Neural progenitor cell (in vitro differentiated cells): ENCODE measurements around the gene ARL15. TPM values are rescaled to one million over a fixed set of nuclear protein-coding genes. Genes with fewer than 3 reads are reported as not detected.

Source experiments
- DNase-seq: peaks from one replicate; pipeline ENCODE4 v3.0.0-alpha.2; 2016; ENCODE audit warnings: low spot score
- H2AFZ ChIP-seq: fragments of 200-600 bp; sonication (generic); replicated peaks from 2 replicates; pipeline ENCODE4 v1.6.1; 2016; ENCODE audit warnings: antibody characterized with exemption
- H3F3A ChIP-seq: fragments of 200-600 bp; sonication (generic); 2 replicates; pipeline ENCODE4 v1.6.1; 2016; ENCODE audit warnings: antibody characterized with exemption, low read depth
- H3K27ac ChIP-seq: fragments of 200-600 bp; sonication (generic); 2 replicates; pipeline ENCODE4 v1.5.1; 2016; ENCODE audit warnings: mild to moderate bottlenecking
- H3K27me3 ChIP-seq: fragments of 200-600 bp; sonication (generic); 2 replicates; pipeline ENCODE4 v1.6.1; 2016; ENCODE audit warnings: mild to moderate bottlenecking, moderate library complexity
- H3K36me3 ChIP-seq: fragments of 200-600 bp; sonication (generic); 2 replicates; pipeline ENCODE4 v1.5.1; 2016
- H3K4me1 ChIP-seq: fragments of 200-600 bp; sonication (generic); 2 replicates; pipeline ENCODE4 v1.6.1; 2016; ENCODE audit warnings: mixed run types
- H3K4me2 ChIP-seq: fragments of 200-600 bp; sonication (generic); 2 replicates; pipeline ENCODE4 v1.6.1; 2016
- H3K4me3 ChIP-seq: fragments of 200-600 bp; sonication (generic); 2 replicates; pipeline ENCODE4 v1.5.1; 2016
- H3K79me2 ChIP-seq: fragments of 200-600 bp; sonication (generic); 2 replicates; pipeline ENCODE4 v1.6.1; 2016; ENCODE audit warnings: low read depth
- H3K9ac ChIP-seq: fragments of 200-600 bp; sonication (generic); 2 replicates; pipeline ENCODE4 v1.6.1; 2016
- H3K9me3 ChIP-seq: fragments of 200-600 bp; sonication (generic); 2 replicates; pipeline ENCODE4 v1.5.1; 2016; ENCODE audit warnings: low read depth
- H4K20me1 ChIP-seq: fragments of 200-600 bp; sonication (generic); 2 replicates; pipeline ENCODE4 v1.6.1; 2016; ENCODE audit warnings: low read depth
- H3K27ac Mint-ChIP-seq: 3 replicates; pipeline ENCODE4 v1.8.0; 2021; ENCODE audit warnings: mixed read lengths
- H3K27me3 Mint-ChIP-seq: 2 replicates; pipeline ENCODE4 v1.8.0; 2022; ENCODE audit warnings: low read depth, mild to moderate bottlenecking, inconsistent platforms, moderate library complexity, mixed read lengths; ENCODE audit not compliant: insufficient read depth
- H3K36me3 Mint-ChIP-seq: 3 replicates; pipeline ENCODE4 v1.8.0; 2021; ENCODE audit warnings: mixed read lengths
- H3K4me1 Mint-ChIP-seq: 3 replicates; pipeline ENCODE4 v1.8.0; 2021; ENCODE audit warnings: mixed read lengths
- H3K4me3 Mint-ChIP-seq: 3 replicates; pipeline ENCODE4 v1.8.0; 2021; ENCODE audit warnings: mild to moderate bottlenecking, moderate library complexity, mixed read lengths
- H3K9me3 Mint-ChIP-seq: 3 replicates; pipeline ENCODE4 v1.8.0; 2020; ENCODE audit warnings: mixed read lengths
- EZH2 ChIP-seq: fragments of 200-600 bp; sonication (generic); IDR thresholded peaks from 2 replicates; pipeline ENCODE4 v1.6.1; 2017; ENCODE audit warnings: antibody characterized with exemption, mild to moderate bottlenecking, moderate library complexity
- EZH2phosphoT487 ChIP-seq: fragments of 200-600 bp; sonication (generic); IDR thresholded peaks from 2 replicates; pipeline ENCODE4 v1.6.1; 2017; ENCODE audit warnings: antibody characterized with exemption
- total RNA-seq: library from RNA; depleted of rRNA; stranded (reverse); fragments of >200 nt; gene quantifications from 2 replicates; pipeline ENCODE4 v1.2.3, GENCODE V29; 2015; ENCODE audit warnings: low replicate concordance
- TF ChIP-seq, protein P1 (sequence below): fragments of 200-600 bp; sonication (generic); IDR thresholded peaks from 2 replicates; pipeline ENCODE4 v1.5.1; 2017; ENCODE audit warnings: antibody characterized with exemption, mild to moderate bottlenecking

Gene ARL15
- total RNA-seq, 1 donor from 2014 or later, result 39.1 TPM

DNA sequence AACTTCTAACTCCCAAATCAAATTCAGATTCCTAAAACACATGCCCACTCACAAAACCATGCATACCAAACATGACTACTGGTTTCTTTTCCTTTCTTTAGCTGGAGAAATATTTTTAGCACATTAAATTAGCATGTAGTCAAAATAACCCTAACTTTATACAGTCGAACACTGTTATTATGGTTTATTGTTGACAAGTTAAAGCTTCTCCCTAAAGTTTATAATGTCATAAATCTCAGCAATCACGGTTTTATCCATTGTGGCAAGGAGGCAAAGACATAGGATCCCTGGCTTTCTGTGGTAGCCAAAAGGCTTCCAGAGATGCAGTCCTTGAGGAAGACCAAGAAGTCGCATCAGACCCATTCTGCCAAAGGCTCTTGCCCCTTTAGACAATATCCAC, 27.5 kb downstream of the ARL15 start:
- Histone ChIP-seq H3K4me3 (no peak overlapping the region), H3K36me3 (no peaks in the 10 kb centered on the region), H2AFZ (no peak overlapping the region), H3F3A (no peaks in the 10 kb centered on the region), H3K4me1 (peaks cover 8% of the 10 kb centered on the region), H3K9me3 (no peaks in the 10 kb centered on the region), H3K9ac (no peak overlapping the region), H4K20me1 (no peaks in the 10 kb centered on the region), H3K27ac (no peak overlapping the region), H3K27me3 (no peaks in the 10 kb centered on the region), H3K4me2 (no peak overlapping the region), H3K79me2 (peaks cover 6% of the 10 kb centered on the region)
- H3K4me3 Mint-ChIP-seq, result no peak overlapping the region
- DNase-seq, result no peak
- H3K27ac Mint-ChIP-seq, result no peak overlapping the region
- H3K36me3 Mint-ChIP-seq, result peaks cover 4% of the 10 kb centered on the region
- no peaks in the 10 kb centered on the region for H3K27me3 Mint-ChIP-seq
- TF ChIP-seq, protein P1, sequence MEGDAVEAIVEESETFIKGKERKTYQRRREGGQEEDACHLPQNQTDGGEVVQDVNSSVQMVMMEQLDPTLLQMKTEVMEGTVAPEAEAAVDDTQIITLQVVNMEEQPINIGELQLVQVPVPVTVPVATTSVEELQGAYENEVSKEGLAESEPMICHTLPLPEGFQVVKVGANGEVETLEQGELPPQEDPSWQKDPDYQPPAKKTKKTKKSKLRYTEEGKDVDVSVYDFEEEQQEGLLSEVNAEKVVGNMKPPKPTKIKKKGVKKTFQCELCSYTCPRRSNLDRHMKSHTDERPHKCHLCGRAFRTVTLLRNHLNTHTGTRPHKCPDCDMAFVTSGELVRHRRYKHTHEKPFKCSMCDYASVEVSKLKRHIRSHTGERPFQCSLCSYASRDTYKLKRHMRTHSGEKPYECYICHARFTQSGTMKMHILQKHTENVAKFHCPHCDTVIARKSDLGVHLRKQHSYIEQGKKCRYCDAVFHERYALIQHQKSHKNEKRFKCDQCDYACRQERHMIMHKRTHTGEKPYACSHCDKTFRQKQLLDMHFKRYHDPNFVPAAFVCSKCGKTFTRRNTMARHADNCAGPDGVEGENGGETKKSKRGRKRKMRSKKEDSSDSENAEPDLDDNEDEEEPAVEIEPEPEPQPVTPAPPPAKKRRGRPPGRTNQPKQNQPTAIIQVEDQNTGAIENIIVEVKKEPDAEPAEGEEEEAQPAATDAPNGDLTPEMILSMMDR, result no peak
- TF ChIP-seq EZH2phosphoT487 (no peak), EZH2 (no peak)
- H3K4me1 Mint-ChIP-seq, result no peaks in the 10 kb centered on the region
- peaks cover 11% of the 10 kb centered on the region for H3K9me3 Mint-ChIP-seq

DNA sequence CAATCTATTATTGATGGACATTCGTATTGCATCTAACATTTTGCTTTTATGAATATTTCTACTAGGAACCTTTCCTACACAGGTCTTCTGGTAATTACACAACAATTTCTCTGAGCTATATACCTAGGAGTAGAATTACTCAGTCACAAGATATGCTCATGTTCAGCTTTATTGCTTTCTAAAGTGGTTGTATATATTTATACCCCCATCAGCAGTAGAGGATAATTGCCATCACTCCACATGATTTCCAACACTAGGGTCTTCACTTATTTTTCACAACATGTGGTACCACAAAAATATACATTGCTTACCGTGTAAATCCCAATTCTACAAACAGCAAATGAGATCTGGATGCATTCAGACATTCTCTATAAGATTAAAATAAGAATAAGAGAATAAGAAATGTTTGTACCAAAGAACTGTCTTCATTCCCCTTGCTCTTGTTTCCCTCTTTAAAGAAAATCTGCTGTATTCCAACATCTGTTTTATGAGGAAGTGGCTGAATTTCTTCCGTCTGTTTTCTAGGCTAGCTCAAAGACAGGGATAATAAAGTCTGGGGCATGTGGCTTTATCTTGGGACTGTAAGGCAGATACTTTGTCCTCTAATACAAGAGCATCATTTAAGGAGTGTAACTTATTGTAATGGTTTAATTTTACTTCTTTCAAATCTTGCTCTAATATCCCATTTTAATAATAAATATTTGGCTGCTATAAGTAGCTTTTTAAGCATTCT, 28.2 kb downstream of the ARL15 start:
- TF ChIP-seq, protein P1, result no peak
- TF ChIP-seq EZH2phosphoT487, result no peak
- TF ChIP-seq EZH2, result no peak
- Mint-ChIP-seq H3K9me3 (peaks cover 10% of the 10 kb centered on the region), H3K27ac (no peak overlapping the region), H3K36me3 (peaks cover 3% of the 10 kb centered on the region), H3K4me3 (no peak overlapping the region), H3K27me3 (no peaks in the 10 kb centered on the region), H3K4me1 (no peaks in the 10 kb centered on the region)
- no peak overlapping the region for H3K4me3 ChIP-seq
- peaks cover 8% of the 10 kb centered on the region for H3K4me1 ChIP-seq
- no peak overlapping the region for H3K9ac ChIP-seq
- no peak for DNase-seq
- peaks cover 6% of the 10 kb centered on the region for H3K79me2 ChIP-seq
- H3K27ac ChIP-seq, result no peak overlapping the region
- H3K36me3 ChIP-seq, result no peaks in the 10 kb centered on the region
- H4K20me1 ChIP-seq, result no peaks in the 10 kb centered on the region
- no peak overlapping the region for H3K4me2 ChIP-seq
- H3K27me3 ChIP-seq, result no peaks in the 10 kb centered on the region
- H3K9me3 ChIP-seq, result no peaks in the 10 kb centered on the region
- H3F3A ChIP-seq, result no peaks in the 10 kb centered on the region
- H2AFZ ChIP-seq, result no peak overlapping the region

DNA sequence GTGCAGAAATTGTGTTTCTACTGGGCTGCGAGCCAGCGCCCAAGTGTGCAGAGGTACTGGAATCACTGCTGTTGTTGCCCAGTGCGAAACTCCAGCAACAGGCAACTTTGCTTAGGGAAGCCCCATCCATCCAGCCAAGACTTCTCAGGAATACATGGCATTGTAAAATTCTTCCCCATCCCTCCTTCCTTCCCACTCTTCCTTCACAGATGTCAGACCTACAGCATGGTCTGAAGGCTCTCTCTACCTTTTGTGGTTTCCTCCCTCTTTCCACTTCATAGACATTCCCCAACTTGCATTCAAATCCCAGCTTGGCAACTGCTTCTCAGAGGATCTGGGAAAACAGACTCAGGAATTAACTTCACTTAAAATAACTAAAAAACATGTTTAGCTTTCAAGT, 30.4 kb downstream of the ARL15 start:
- Mint-ChIP-seq H3K27ac (no peak overlapping the region), H3K36me3 (peaks cover 6% of the 10 kb centered on the region), H3K4me1 (no peaks in the 10 kb centered on the region), H3K9me3 (no peaks in the 10 kb centered on the region), H3K4me3 (no peak overlapping the region), H3K27me3 (no peaks in the 10 kb centered on the region)
- H3K4me3 ChIP-seq, result no peak overlapping the region
- no peaks in the 10 kb centered on the region for H4K20me1 ChIP-seq
- H3K4me2 ChIP-seq, result no peak overlapping the region
- H3K36me3 ChIP-seq, result no peaks in the 10 kb centered on the region
- H2AFZ ChIP-seq, result no peak overlapping the region
- peaks cover 6% of the 10 kb centered on the region for H3K79me2 ChIP-seq
- no peaks in the 10 kb centered on the region for H3K27me3 ChIP-seq
- H3K4me1 ChIP-seq, result no peaks in the 10 kb centered on the region
- no peaks in the 10 kb centered on the region for H3F3A ChIP-seq
- no peak for DNase-seq
- no peak overlapping the region for H3K9ac ChIP-seq
- H3K9me3 ChIP-seq, result no peaks in the 10 kb centered on the region
- no peak overlapping the region for H3K27ac ChIP-seq
- TF ChIP-seq EZH2, result no peak
- TF ChIP-seq, protein P1, result no peak
- TF ChIP-seq EZH2phosphoT487, result no peak
